HepG2 (cell line): ENCODE measurements around the gene ZMIZ1.

Experiments used
- GABPA ChIP-seq, 2 experiments: IDR thresholded peaks; 2 replicates each; pipeline ENCODE4 v1.6.1; 2011 to 2016; ENCODE audit warnings: low read depth in 2 of 2, low read length in 1 of 2, missing biosample characterization in 1 of 2, missing genetic modification characterization in 1 of 2
- HOXA9 ChIP-seq: sonication (generic); formaldehyde crosslinking; IDR thresholded peaks from 2 replicates; pipeline ENCODE4 v1.8.1; 2022; ENCODE audit warnings: missing genetic modification reagents, mild to moderate bottlenecking, moderate library complexity, borderline replicate concordance
- IRF2 ChIP-seq: IDR thresholded peaks from 2 replicates; pipeline ENCODE4 v1.6.1; 2018; ENCODE audit warnings: missing genetic modification reagents, missing compliant biosample characterization
- NONO ChIP-seq, 2 experiments: fragments of 450-650 bp in 1 of 2; sonication (generic) in 1 of 2; formaldehyde crosslinking in 1 of 2; IDR thresholded peaks in 1 of 2; conservative IDR thresholded peaks in 1 of 2; 2 replicates each; pipeline versions ENCODE4 v1.6.1 to v1.8.0; 2017 to 2022; ENCODE audit warnings: mild to moderate bottlenecking in 1 of 2, missing genetic modification reagents in 1 of 2, moderate library complexity in 1 of 2
- PCBP2 ChIP-seq: fragments of 200-400 bp; formaldehyde crosslinking; optimal IDR thresholded peaks from 2 replicates; pipeline ENCODE3; 2018; ENCODE audit warnings: low read length, low read depth; ENCODE audit not compliant: poor library complexity, severe bottlenecking
- POLR2A ChIP-seq, 2 experiments: IDR thresholded peaks; 2 replicates each; pipeline ENCODE4 v1.6.1; 2011; ENCODE audit warnings: low read depth in 2 of 2, low read length in 2 of 2, mild to moderate bottlenecking in 1 of 2, moderate library complexity in 1 of 2; ENCODE audit not compliant: insufficient read depth in 1 of 2
- POLR2AphosphoS5 ChIP-seq: IDR thresholded peaks from 2 replicates; pipeline ENCODE4 v1.6.1; 2012; ENCODE audit warnings: low read depth, low read length
- RFXAP ChIP-seq: sonication (generic); formaldehyde crosslinking; IDR thresholded peaks from 2 replicates; pipeline ENCODE4 v1.4.0; 2020; ENCODE audit warnings: missing genetic modification reagents, borderline replicate concordance
- RNF2 ChIP-seq: fragments of 450-650 bp; conservative IDR thresholded peaks from 2 replicates; pipeline ENCODE4 v1.6.1; 2016; ENCODE audit warnings: low read depth
- TBP ChIP-seq: sonication (generic); formaldehyde crosslinking; IDR thresholded peaks from 2 replicates; pipeline ENCODE4 v1.5.0; 2020; ENCODE audit warnings: missing genetic modification reagents
- ZNF841 ChIP-seq: sonication (generic); formaldehyde crosslinking; IDR thresholded peaks from 2 replicates; pipeline ENCODE4 v1.8.1; 2023; ENCODE audit warnings: missing genetic modification reagents, borderline replicate concordance
- ZZZ3 ChIP-seq: sonication (generic); formaldehyde crosslinking; IDR thresholded peaks from 2 replicates; pipeline ENCODE4 v1.4.0; 2020; ENCODE audit warnings: missing genetic modification reagents, mild to moderate bottlenecking, borderline replicate concordance
- TF ChIP-seq, protein P1 (sequence below): sonication (generic); formaldehyde crosslinking; IDR thresholded peaks from 2 replicates; pipeline ENCODE4 v1.4.0; 2020; ENCODE audit warnings: low read depth, mild to moderate bottlenecking, missing genetic modification reagents

DNA sequence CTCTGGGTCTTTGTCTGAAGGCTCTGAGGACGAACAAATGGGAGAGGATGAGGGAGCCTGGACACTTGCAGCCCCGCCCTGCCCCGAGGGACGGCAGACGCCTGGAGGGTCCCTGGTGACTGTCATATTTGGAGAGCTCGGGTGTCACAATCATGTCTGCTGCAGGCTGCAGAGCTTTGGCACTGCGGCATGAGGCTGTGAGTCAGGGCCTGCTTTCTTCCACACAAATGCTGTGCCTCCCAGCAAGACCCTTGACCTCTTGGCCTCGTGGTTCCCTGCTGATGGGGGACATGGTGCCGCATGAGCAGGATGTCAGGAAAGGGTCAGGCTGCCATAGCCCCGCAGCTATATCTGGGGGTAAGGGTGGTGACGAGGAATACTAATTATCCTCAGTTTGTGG, 213.6 kb downstream of the ZMIZ1 start:
- TF ChIP-seq PCBP2 (no peak), IRF2 (CRISPR knock-in tag) (no peak), ZNF841 (no peak), NONO (IDR thresholded peaks at IDR 0.05) (no peak), NONO (CRISPR knock-in tag; conservative IDR thresholded peaks at IDR 0.05) (no peak), POLR2AphosphoS5 (no peak), HOXA9 (CRISPR knock-in tag) (no peak), GABPA (IDR thresholded peaks at IDR 0.05; ENCODE audit: low read depth, low read length) (no peak), GABPA (CRISPR knock-in tag; IDR thresholded peaks at IDR 0.05; ENCODE audit: low read depth) (no peak), ZZZ3 (CRISPR knock-in tag) (no peak), RFXAP (CRISPR knock-in tag) (no peak), TBP (CRISPR knock-in tag) (no peak), RNF2 (no peak), POLR2A (IDR thresholded peaks at IDR 0.05; ENCODE audit: insufficient read depth in 1 of 2, low read depth in 2 of 2, low read length in 2 of 2) (no peak)
- TF ChIP-seq, protein P1, sequence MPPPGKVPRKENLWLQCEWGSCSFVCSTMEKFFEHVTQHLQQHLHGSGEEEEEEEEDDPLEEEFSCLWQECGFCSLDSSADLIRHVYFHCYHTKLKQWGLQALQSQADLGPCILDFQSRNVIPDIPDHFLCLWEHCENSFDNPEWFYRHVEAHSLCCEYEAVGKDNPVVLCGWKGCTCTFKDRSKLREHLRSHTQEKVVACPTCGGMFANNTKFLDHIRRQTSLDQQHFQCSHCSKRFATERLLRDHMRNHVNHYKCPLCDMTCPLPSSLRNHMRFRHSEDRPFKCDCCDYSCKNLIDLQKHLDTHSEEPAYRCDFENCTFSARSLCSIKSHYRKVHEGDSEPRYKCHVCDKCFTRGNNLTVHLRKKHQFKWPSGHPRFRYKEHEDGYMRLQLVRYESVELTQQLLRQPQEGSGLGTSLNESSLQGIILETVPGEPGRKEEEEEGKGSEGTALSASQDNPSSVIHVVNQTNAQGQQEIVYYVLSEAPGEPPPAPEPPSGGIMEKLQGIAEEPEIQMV = no peak
